Measurements from ENCODE around the gene HELQ. TPM values are rescaled to one million over a fixed set of nuclear protein-coding genes. Genes with fewer than 3 reads are reported as not detected.

HELQ gene
- total RNA-seq, 1 donor: 18.0 TPM

DNA sequence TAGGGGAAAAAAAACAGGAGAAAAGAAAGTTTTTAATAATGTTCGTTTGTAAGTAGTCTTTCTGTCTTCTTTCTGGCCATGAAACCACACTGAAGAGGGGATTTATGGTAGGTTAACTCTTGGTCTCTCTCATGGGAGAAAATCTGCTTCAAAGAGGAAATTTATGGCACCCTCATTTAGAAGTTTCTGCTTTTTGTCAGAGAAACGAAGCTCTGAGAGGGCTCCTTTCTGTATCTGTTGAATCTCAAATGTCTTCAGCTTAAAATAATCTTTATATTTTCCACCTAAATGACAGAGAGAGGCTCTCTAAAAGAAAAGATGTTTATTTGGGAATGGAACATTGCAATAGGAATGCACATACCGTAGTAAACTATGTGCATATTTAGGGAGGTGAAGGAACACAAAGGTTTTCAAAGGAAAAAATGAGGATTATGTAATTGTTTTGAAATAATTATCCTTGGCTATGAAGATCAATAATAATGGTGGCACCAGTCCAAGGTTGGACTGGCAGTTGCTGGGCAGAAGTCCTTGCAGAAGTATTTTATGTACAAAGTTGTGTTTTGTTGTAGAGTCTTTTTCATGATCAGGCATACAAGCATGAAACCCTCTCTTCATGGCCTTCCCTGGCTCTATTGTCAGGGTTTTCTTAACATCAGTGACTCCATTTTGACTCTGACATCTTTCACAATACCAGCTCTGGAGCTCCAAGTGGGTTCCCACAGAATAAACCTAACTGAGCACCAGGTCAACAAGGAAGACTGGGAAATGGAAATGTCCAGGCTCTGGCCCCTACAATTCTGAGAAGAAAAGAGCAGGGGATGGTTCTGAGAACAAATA, 67.9 kb downstream of the HELQ start:
- no peak overlapping the region for H3K4me3 ChIP-seq (ENCODE audit: low read depth, low read length)
- peak; percentile 15 for DNase-seq (ENCODE audit: low read depth)
- TF ChIP-seq, protein P1, sequence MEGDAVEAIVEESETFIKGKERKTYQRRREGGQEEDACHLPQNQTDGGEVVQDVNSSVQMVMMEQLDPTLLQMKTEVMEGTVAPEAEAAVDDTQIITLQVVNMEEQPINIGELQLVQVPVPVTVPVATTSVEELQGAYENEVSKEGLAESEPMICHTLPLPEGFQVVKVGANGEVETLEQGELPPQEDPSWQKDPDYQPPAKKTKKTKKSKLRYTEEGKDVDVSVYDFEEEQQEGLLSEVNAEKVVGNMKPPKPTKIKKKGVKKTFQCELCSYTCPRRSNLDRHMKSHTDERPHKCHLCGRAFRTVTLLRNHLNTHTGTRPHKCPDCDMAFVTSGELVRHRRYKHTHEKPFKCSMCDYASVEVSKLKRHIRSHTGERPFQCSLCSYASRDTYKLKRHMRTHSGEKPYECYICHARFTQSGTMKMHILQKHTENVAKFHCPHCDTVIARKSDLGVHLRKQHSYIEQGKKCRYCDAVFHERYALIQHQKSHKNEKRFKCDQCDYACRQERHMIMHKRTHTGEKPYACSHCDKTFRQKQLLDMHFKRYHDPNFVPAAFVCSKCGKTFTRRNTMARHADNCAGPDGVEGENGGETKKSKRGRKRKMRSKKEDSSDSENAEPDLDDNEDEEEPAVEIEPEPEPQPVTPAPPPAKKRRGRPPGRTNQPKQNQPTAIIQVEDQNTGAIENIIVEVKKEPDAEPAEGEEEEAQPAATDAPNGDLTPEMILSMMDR (IDR thresholded peaks at IDR 0.05; ENCODE audit: insufficient read depth, low read length): no peak

DNA sequence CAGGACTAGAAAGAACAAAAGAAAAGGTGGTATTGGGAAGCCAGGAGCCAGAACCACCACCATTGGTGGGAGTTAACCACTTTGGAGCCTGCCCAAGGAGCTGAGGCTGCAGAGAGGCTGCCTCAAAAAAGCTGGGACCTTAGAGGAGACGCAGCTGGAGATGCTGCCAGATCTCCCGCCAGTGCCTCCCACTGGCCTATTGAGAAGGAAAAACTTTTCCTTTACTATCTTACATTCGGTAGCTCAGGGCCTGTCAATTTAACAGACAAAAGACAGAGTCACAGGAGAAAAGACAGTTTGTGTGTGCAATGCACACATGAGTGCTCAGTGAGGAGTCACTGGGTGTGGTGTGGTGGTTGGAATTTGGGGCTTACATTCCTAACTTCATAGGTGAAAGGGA, 68.6 kb downstream of the HELQ start:
- TF ChIP-seq, protein P1 (IDR thresholded peaks at IDR 0.05; ENCODE audit: insufficient read depth, low read length): no peak
- DNase-seq (ENCODE audit: low read depth): peak; percentile 17
- H3K4me3 ChIP-seq (ENCODE audit: low read depth, low read length): no peak overlapping the region

DNA sequence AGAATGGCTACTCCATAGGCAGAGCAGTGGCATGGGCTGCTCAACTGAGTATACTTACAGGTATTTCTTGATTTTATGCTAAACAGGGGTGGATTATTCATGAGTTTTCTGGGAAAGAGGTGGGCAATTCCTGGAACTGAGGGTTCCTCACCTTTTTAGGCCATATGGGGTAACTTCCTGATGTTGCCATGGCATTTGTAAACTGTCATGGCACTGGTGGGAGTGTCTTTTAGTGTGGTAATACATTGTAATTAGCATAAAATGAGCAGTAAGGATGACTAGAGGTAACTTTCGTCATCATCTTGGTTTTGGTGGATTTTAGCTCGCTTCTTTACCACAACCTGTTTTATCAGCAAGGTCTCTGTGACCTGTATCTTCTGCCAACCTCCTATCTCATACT, 72.8 kb downstream of the HELQ start:
- no peak overlapping the region for H3K4me3 ChIP-seq (ENCODE audit: low read depth, low read length)
- TF ChIP-seq, protein P1 (IDR thresholded peaks at IDR 0.05; ENCODE audit: insufficient read depth, low read length): no peak
- DNase-seq (ENCODE audit: low read depth): no peak

GRCh38 chr4:83381173-83381572, 74.5 kb downstream of the HELQ start:
- TF ChIP-seq, protein P1 (IDR thresholded peaks at IDR 0.05; ENCODE audit: insufficient read depth, low read length): no peak
- no peak for DNase-seq (ENCODE audit: low read depth)
- H3K4me3 ChIP-seq (ENCODE audit: low read depth, low read length): no peak overlapping the region

DNA sequence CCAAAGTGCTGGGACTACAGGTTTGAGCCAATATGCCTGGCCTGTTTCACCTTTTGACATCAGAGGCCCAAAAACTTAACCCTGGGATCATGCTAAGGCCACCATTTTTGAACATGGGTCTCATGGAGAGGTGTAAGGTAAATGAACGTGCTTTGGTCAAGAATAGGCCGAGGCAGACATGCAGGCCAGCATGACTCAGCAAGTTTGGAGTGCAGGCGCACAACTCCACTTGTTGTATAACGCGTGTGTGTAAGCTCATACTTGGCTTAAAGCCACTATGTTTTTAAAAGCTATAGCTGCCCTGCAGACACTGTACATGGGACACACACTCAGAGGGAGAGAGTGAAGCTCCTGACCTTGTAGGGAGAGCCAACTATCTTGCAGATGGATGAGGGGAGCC, 77.2 kb downstream of the HELQ start:
- TF ChIP-seq, protein P1 (IDR thresholded peaks at IDR 0.05; ENCODE audit: insufficient read depth, low read length): no peak
- no peak for DNase-seq (ENCODE audit: low read depth)

GRCh38 chr4:83372931-83373330, 82.7 kb downstream of the HELQ start:
- no peak for DNase-seq (ENCODE audit: low read depth)
- TF ChIP-seq, protein P1 (IDR thresholded peaks at IDR 0.05; ENCODE audit: insufficient read depth, low read length): no peak
- H3K4me3 ChIP-seq (ENCODE audit: low read depth, low read length): no peak overlapping the region

More for the DNA sequence above, 77.2 kb downstream of the HELQ start:
- H3K4me3 ChIP-seq (ENCODE audit: low read depth, low read length): no peak overlapping the region

Measured in fibroblast of the aortic adventitia (primary cell).